IMR-90 (cell line): ENCODE results near the gene PYGB. TPM values are rescaled to one million over a fixed set of nuclear protein-coding genes. Genes with fewer than 3 reads are reported as not detected.

Experiments used
- ATAC-seq: fragments of 200-7000 bp; cut with Tn5 transposase; 2 replicates; pipeline ENCODE4 v1.9.1; 2020; ENCODE audit warnings: low read depth, mild to moderate bottlenecking, moderate library complexity
- BruUV-seq: library from RNA; stranded (reverse); fragments of 400-500 nt; replicated peaks from 2 replicates; lab custom pipeline; 2021; lab: Mats Ljungman, UMichigan
- CTCF ChIA-PET: fragments of 300-600 bp; formaldehyde crosslinking; extraction: SDS; loops from one replicate; lab custom pipeline; 2021; ENCODE audit warnings: antibody characterized with exemption; lab: Yijun Ruan, JAX
- POLR2A ChIA-PET: fragments of 300-600 bp; sonication (Branson Sonifier 250); formaldehyde crosslinking; loops from one replicate; lab custom pipeline; 2022; ENCODE audit warnings: antibody characterized with exemption; ENCODE audit not compliant: unreplicated experiment; lab: Charles Lee
- DNase-seq: peaks from one replicate; pipeline ENCODE4 v3.0.0; 2013
- H2AFZ ChIP-seq: replicated peaks from 2 replicates; pipeline ENCODE3; 2013; ENCODE audit warnings: low read length, mild to moderate bottlenecking; ENCODE audit not compliant: poor library complexity
- H2AK5ac ChIP-seq: 2 replicates; pipeline ENCODE4 v1.6.1; 2013; ENCODE audit warnings: low read depth, low read length, inconsistent platforms
- H2AK9ac ChIP-seq: replicated peaks from 2 replicates; pipeline ENCODE3; 2013; ENCODE audit warnings: mild to moderate bottlenecking, low read depth, low read length, moderate library complexity; ENCODE audit not compliant: poor library complexity
- H2BK120ac ChIP-seq: 2 replicates; pipeline ENCODE4 v1.6.1; 2013; ENCODE audit warnings: low read depth, low read length, inconsistent platforms
- H2BK15ac ChIP-seq: 3 replicates; pipeline ENCODE4 v1.6.1; 2013; ENCODE audit warnings: low read depth, low read length, inconsistent platforms
- H2BK20ac ChIP-seq: 2 replicates; pipeline ENCODE4 v1.6.1; 2013; ENCODE audit warnings: low read depth, mild to moderate bottlenecking, inconsistent platforms, low read length, moderate library complexity
- H2BK5ac ChIP-seq: 2 replicates; pipeline ENCODE4 v1.6.1; 2013; ENCODE audit warnings: mild to moderate bottlenecking, low read depth, low read length, inconsistent platforms; ENCODE audit not compliant: poor library complexity, severe bottlenecking
- H3K14ac ChIP-seq: replicated peaks from 2 replicates; pipeline ENCODE4 v1.6.1; 2013; ENCODE audit warnings: low read depth, low read length, inconsistent platforms
- H3K18ac ChIP-seq: 2 replicates; pipeline ENCODE4 v1.6.1; 2013; ENCODE audit warnings: low read depth, low read length, control low read depth
- H3K23ac ChIP-seq: 2 replicates; pipeline ENCODE4 v1.6.1; 2013; ENCODE audit warnings: low read depth, low read length, inconsistent platforms
- H3K27ac ChIP-seq: 2 replicates; pipeline ENCODE4 v1.5.1; 2013; ENCODE audit warnings: mild to moderate bottlenecking, control low read depth, low read length; ENCODE audit not compliant: insufficient read depth
- H3K27me3 ChIP-seq: 2 replicates; pipeline ENCODE4 v1.6.1; 2013; ENCODE audit warnings: low read length; ENCODE audit not compliant: control insufficient read depth, insufficient read depth
- H3K36me3 ChIP-seq: 2 replicates; pipeline ENCODE4 v1.6.1; 2013; ENCODE audit warnings: low read length, mixed read lengths; ENCODE audit not compliant: control insufficient read depth, insufficient read depth
- H3K4ac ChIP-seq: 2 replicates; pipeline ENCODE4 v1.6.1; 2013; ENCODE audit warnings: low read depth, low read length, inconsistent platforms
- H3K4me1 ChIP-seq: 2 replicates; pipeline ENCODE4 v1.6.1; 2013; ENCODE audit warnings: low read length, mixed read lengths; ENCODE audit not compliant: control insufficient read depth, insufficient read depth
- H3K4me2 ChIP-seq: 2 replicates; pipeline ENCODE4 v1.6.1; 2013; ENCODE audit warnings: low read depth, mild to moderate bottlenecking, control low read depth, low read length, moderate library complexity
- H3K4me3 ChIP-seq: 2 replicates; pipeline ENCODE4 v1.5.1; 2013; ENCODE audit warnings: low read depth, mild to moderate bottlenecking, control low read depth, low read length, moderate library complexity; ENCODE audit not compliant: insufficient read depth
- H3K56ac ChIP-seq: 2 replicates; pipeline ENCODE4 v1.6.1; 2013; ENCODE audit warnings: low read length, inconsistent platforms; ENCODE audit not compliant: insufficient read depth; ENCODE audit errors: extremely low read depth
- H3K79me1 ChIP-seq, 2 experiments: 2 replicates each; pipeline ENCODE4 v1.6.1; 2013; ENCODE audit warnings: low read length in 2 of 2, inconsistent platforms in 1 of 2, low read depth in 1 of 2
- H3K9ac ChIP-seq: 2 replicates; pipeline ENCODE4 v1.6.1; 2013; ENCODE audit warnings: low read depth, low read length, control low read depth
- H3K9me1 ChIP-seq: 2 replicates; pipeline ENCODE4 v1.6.1; 2013; ENCODE audit warnings: low read length, inconsistent platforms; ENCODE audit not compliant: insufficient read depth
- H3K9me3 ChIP-seq: 2 replicates; pipeline ENCODE4 v1.6.1; 2013; ENCODE audit warnings: low read length; ENCODE audit not compliant: control insufficient read depth, insufficient read depth
- H4K20me1 ChIP-seq: 2 replicates; pipeline ENCODE4 v1.6.1; 2013; ENCODE audit warnings: low read length, inconsistent platforms; ENCODE audit not compliant: insufficient read depth
- H4K5ac ChIP-seq: 2 replicates; pipeline ENCODE4 v1.6.1; 2013; ENCODE audit warnings: mild to moderate bottlenecking, low read depth, low read length, control low read depth
- H4K8ac ChIP-seq, 2 experiments: 2 replicates each; pipeline ENCODE4 v1.6.1; 2013; ENCODE audit warnings: low read depth in 2 of 2, low read length in 2 of 2, control low read depth in 1 of 2, inconsistent platforms in 1 of 2
- H4K91ac ChIP-seq: 2 replicates; pipeline ENCODE4 v1.6.1; 2013; ENCODE audit warnings: low read depth, low read length, inconsistent platforms; ENCODE audit not compliant: insufficient read depth
- BHLHE40 ChIP-seq: fragments of 150-350 bp; IDR thresholded peaks from 2 replicates; pipeline ENCODE4 v1.6.1; 2016; ENCODE audit warnings: mild to moderate bottlenecking, low read depth, low read length
- CEBPB ChIP-seq: IDR thresholded peaks from 2 replicates; pipeline ENCODE4 v1.6.1; 2012; ENCODE audit warnings: low read depth, low read length, improper control_type of control experiment
- CHD1 ChIP-seq: IDR thresholded peaks from 2 replicates; pipeline ENCODE4 v1.6.1; 2012; ENCODE audit warnings: low read depth, low read length, improper control_type of control experiment
- CTCF ChIP-seq: conservative IDR thresholded peaks from 2 replicates; pipeline ENCODE4 v1.5.1; 2012; ENCODE audit warnings: mild to moderate bottlenecking, low read depth, low read length, improper control_type of control experiment
- ELK1 ChIP-seq: fragments of 150-350 bp; IDR thresholded peaks from 2 replicates; pipeline ENCODE4 v1.6.1; 2016; ENCODE audit warnings: low read depth, mild to moderate bottlenecking, low read length, moderate library complexity, borderline replicate concordance
- FOS ChIP-seq: fragments of 150-350 bp; IDR thresholded peaks from 2 replicates; pipeline ENCODE4 v1.6.1; 2016; ENCODE audit warnings: low read depth, low read length
- MAFK ChIP-seq: IDR thresholded peaks from 2 replicates; pipeline ENCODE4 v1.6.1; 2012; ENCODE audit warnings: low read depth, low read length, improper control_type of control experiment
- MAZ ChIP-seq: IDR thresholded peaks from 2 replicates; pipeline ENCODE4 v1.6.1; 2012; ENCODE audit warnings: low read depth, mild to moderate bottlenecking, low read length, improper control_type of control experiment, moderate library complexity, borderline replicate concordance
- MXI1 ChIP-seq: IDR thresholded peaks from 2 replicates; pipeline ENCODE4 v1.6.1; 2012; ENCODE audit warnings: low read depth, mild to moderate bottlenecking, low read length, moderate library complexity, borderline replicate concordance
- NFE2L2 ChIP-seq: fragments of 150-350 bp; IDR thresholded peaks from 2 replicates; pipeline ENCODE4 v1.6.1; 2016; ENCODE audit warnings: low read depth, mild to moderate bottlenecking, low read length
- POLR2A ChIP-seq: IDR thresholded peaks from 2 replicates; pipeline ENCODE4 v1.6.1; 2012; ENCODE audit warnings: mild to moderate bottlenecking, low read depth, low read length
- RAD21 ChIP-seq: IDR thresholded peaks from 2 replicates; pipeline ENCODE4 v1.6.1; 2012; ENCODE audit warnings: low read length, improper control_type of control experiment
- RCOR1 ChIP-seq: IDR thresholded peaks from 2 replicates; pipeline ENCODE4 v1.6.1; 2012; ENCODE audit warnings: mild to moderate bottlenecking, low read length, improper control_type of control experiment; ENCODE audit not compliant: insufficient replicate concordance
- RFX5 ChIP-seq: IDR thresholded peaks from 2 replicates; pipeline ENCODE4 v1.8.0; 2012; ENCODE audit warnings: low read depth, mild to moderate bottlenecking, low read length, moderate library complexity
- SMC3 ChIP-seq: fragments of 150-350 bp; IDR thresholded peaks from 2 replicates; pipeline ENCODE4 v1.6.1; 2016; ENCODE audit warnings: low read depth, mild to moderate bottlenecking, antibody characterized with exemption, low read length, moderate library complexity
- USF2 ChIP-seq: fragments of 150-350 bp; IDR thresholded peaks from 2 replicates; pipeline ENCODE4 v1.6.1; 2017; ENCODE audit warnings: mild to moderate bottlenecking, antibody characterized with exemption, low read length, low read depth
- WGBS, 2 experiments: methylation state at CpG; one replicate each; pipeline versions ENCODE4 v1.1.5 to v1.1.7; 2013; ENCODE audit warnings: missing lambda C conversion rate in 2 of 2; ENCODE audit not compliant: insufficient read length in 1 of 2; ENCODE audit errors: extremely low coverage in 2 of 2; 5-methylcytosine and 5-hydroxymethylcytosine counted together
- dilution Hi-C: fragments of 300-500 bp; cut with HindIII; formaldehyde crosslinking; loops from one replicate; pipeline ENCODE4 v1.14.3; 2018; ENCODE audit warnings: low sequenced_read_pairs; ENCODE audit not compliant: unreplicated experiment
- in situ Hi-C: fragments of 300-500 bp; cut with MboI; formaldehyde crosslinking; loops from 3 replicates; pipeline ENCODE4 v1.14.3; 2019; ENCODE audit warnings: low sequenced_read_pairs, inconsistent platforms, mixed read lengths
- intact Hi-C: fragments of 100-400 bp; cut with micrococcal nuclease; formaldehyde crosslinking; loops from 2 replicates; pipeline ENCODE4 v1.10.0; 2022
- polyA plus RNA-seq, 3 experiments: library from polyadenylated mRNA; depleted of rRNA; stranded (reverse); fragments of >200 nt; gene quantifications; 2 replicates each; pipeline ENCODE4 v1.2.3, GENCODE V29; 2012; ENCODE audit warnings: low replicate concordance in 1 of 3
- total RNA-seq: library from RNA; depleted of rRNA; stranded (reverse); fragments of >200 nt; gene quantifications from 2 replicates; pipeline ENCODE4 v1.2.3, GENCODE V29; 2012

PYGB gene
- total and polyA plus RNA-seq, 2 of the 4 experiments (the other 2 are of a cell fraction) = 72.4 to 83.1 TPM

- no peak overlapping the region for H2BK120ac ChIP-seq
- H2BK5ac ChIP-seq = no peak overlapping the region
- no peak for DNase-seq
- WGBS, 2 experiments = no CpG with 5 or more reads among the region's 3 CpGs
- no TSS peak for BruUV-seq
- H3K4me3 ChIP-seq = no peak overlapping the region
- H4K20me1 ChIP-seq = peaks cover 37% of the 10 kb centered on the region
- H4K8ac ChIP-seq = no peak overlapping the region
- no peak overlapping the region for H3K27ac ChIP-seq
- intact Hi-C loops (no loop called here), dilution Hi-C loops (no loop called here), in situ Hi-C loops (loop anchor here (5.0 kb wide), 1 partner anchor 42 kb away; no protein-coding TSS in a partner anchor)
- no peak overlapping the region for H3K4ac ChIP-seq
- POLR2A ChIA-PET = interaction anchor here (0.5 kb wide), 1 partner anchor 71 kb away, joined by 4 read pairs; no protein-coding TSS in a partner anchor
- no peak overlapping the region for H4K91ac ChIP-seq
- H3K9me3 ChIP-seq = no peaks in the 10 kb centered on the region
- peaks cover 47 to 78% of the 10 kb centered on the region in 2 experiments for H3K79me1 ChIP-seq
- H2BK15ac ChIP-seq = no peak overlapping the region
- H2AK5ac ChIP-seq = no peak overlapping the region
- peaks cover 39% of the 10 kb centered on the region for H3K9me1 ChIP-seq
- H2AK9ac ChIP-seq = no peak overlapping the region
- no peak overlapping the region for H4K5ac ChIP-seq
- no peak overlapping the region for H3K18ac ChIP-seq
- peaks cover 19% of the 10 kb centered on the region for H3K4me1 ChIP-seq
- no peak overlapping the region for H2BK20ac ChIP-seq
- TF ChIP-seq SMC3 (no peak), FOS (no peak), MAZ (no peak), MAFK (no peak), CTCF (no peak), CEBPB (no peak), USF2 (no peak), CHD1 (no peak), MXI1 (no peak), POLR2A (no peak), BHLHE40 (no peak), RFX5 (no peak), ELK1 (no peak), NFE2L2 (no peak), RCOR1 (no peak), RAD21 (no peak)
- no peak overlapping the region for H3K4me2 ChIP-seq
- H3K56ac ChIP-seq = no peak overlapping the region
- no peaks in the 10 kb centered on the region for H3K27me3 ChIP-seq
- peaks cover 5% of the 10 kb centered on the region for H3K36me3 ChIP-seq
- no peak overlapping the region for H3K23ac ChIP-seq
- ATAC-seq = no peak
- H2AFZ ChIP-seq = no peak overlapping the region
- CTCF ChIA-PET = no interaction called here
- no peak overlapping the region for H3K14ac ChIP-seq
- no peak overlapping the region for H3K9ac ChIP-seq
Measured at GRCh38 chr20:25325073-25325472, 77.2 kb downstream of the PYGB start.
